ENCODE results near the gene PTPRH.
A peak's percentile ranks its signal among the peaks of the same experiment; 100 is the strongest.
"Not testable (repeated sequence)": the region's sequence is repeated elsewhere in the genome, so short reads cannot be mapped to it uniquely, and the experiment has no call there.

PTPRH gene

DNA sequence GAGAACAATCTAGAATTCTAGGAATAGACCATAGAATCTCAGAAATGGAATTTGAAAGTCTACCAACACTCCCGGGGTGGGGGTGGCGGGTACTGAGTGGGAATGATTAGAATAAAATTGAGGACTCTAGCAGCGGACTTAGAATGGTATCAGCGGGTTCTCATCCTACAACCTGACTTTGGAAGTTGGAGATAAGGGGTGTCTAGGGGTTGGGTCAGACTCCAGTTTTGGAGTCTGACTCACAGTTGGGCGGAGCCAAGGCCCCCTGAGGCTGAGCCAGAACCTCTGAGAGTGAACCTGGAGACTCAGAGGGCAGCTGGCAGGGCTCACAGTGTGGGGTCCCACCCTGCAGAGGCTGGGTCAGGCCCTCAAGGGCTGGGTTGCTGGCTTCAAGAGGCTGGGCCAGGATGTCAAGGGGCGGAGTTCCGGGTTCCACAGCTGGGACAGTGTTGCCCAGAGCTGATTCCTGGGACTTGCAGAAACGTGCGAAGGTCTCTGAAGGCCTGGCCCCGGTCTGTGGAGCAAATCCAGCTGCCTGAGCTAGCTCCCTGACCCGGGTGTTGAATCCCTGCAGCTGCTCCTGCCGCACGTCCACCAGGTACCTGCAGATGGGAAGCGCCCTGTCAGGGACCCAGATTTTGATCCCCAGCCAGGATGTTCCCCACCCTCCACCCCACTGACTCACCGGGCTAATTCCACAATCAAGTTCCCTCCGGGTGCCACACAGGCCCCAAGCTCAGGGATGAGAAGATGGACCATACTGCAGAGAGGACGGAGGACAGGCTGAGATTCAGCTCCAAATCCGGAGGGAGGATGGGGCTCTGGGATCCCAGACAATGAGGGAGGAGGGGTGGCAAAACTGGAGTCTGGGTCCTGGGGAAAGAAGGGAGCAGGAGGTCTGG lies 50.2 kb downstream of the PTPRH start:
- 66 to 72% methylated on average over 18 of the region's 18 CpGs for WGBS, 2 experiments
- no peaks in the 10 kb centered on the region for H3K9me3 ChIP-seq (ENCODE audit: control insufficient read depth, low read length)
- H3K4me3 ChIP-seq (ENCODE audit: insufficient read depth, low read depth, low read length): no peak overlapping the region
- H3K27me3 ChIP-seq (ENCODE audit: control insufficient read depth, insufficient read depth, low read length, poor library complexity, severe bottlenecking): peaks cover 13% of the 10 kb centered on the region
- H3K4me1 ChIP-seq (ENCODE audit: control insufficient read depth, insufficient read depth, low read length): peaks cover 17% of the 10 kb centered on the region
- H3K27ac ChIP-seq (ENCODE audit: insufficient read depth, low read depth, low read length, poor library complexity, severe bottlenecking): no peak overlapping the region
- no peaks in the 10 kb centered on the region for H3K36me3 ChIP-seq (ENCODE audit: control insufficient read depth, insufficient read depth, low read length)

DNA sequence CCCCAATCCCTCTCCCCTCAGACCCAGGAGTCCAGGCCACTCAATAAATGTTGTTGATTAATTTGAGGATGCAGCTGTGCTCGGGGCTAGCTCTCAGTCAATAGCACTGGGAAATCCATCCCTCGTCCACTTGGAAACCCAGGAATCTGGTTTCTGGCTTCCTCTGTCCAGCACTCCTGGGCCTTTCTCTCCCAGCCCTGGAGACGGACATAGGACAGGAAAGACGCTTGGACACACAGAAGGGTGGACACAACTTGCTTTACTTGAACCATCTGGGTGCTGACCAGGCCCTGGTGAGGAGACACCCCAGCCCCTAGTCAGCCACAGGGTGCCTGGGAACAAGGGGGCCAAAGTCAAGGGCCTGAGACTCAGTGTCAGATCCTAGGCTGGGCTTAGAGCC lies 50.9 kb downstream of the PTPRH start:
- Histone ChIP-seq H3K27me3 (ENCODE audit: control insufficient read depth, insufficient read depth, low read length, poor library complexity, severe bottlenecking) (peaks cover 13% of the 10 kb centered on the region), H3K4me1 (ENCODE audit: control insufficient read depth, insufficient read depth, low read length) (peaks cover 17% of the 10 kb centered on the region), H3K36me3 (ENCODE audit: control insufficient read depth, insufficient read depth, low read length) (no peaks in the 10 kb centered on the region), H3K27ac (ENCODE audit: insufficient read depth, low read depth, low read length, poor library complexity, severe bottlenecking) (no peak overlapping the region), H3K4me3 (ENCODE audit: insufficient read depth, low read depth, low read length) (no peak overlapping the region), H3K9me3 (ENCODE audit: control insufficient read depth, low read length) (no peaks in the 10 kb centered on the region)
- WGBS, 2 experiments: 86 to 89% methylated on average over 4 of the region's 4 CpGs

DNA sequence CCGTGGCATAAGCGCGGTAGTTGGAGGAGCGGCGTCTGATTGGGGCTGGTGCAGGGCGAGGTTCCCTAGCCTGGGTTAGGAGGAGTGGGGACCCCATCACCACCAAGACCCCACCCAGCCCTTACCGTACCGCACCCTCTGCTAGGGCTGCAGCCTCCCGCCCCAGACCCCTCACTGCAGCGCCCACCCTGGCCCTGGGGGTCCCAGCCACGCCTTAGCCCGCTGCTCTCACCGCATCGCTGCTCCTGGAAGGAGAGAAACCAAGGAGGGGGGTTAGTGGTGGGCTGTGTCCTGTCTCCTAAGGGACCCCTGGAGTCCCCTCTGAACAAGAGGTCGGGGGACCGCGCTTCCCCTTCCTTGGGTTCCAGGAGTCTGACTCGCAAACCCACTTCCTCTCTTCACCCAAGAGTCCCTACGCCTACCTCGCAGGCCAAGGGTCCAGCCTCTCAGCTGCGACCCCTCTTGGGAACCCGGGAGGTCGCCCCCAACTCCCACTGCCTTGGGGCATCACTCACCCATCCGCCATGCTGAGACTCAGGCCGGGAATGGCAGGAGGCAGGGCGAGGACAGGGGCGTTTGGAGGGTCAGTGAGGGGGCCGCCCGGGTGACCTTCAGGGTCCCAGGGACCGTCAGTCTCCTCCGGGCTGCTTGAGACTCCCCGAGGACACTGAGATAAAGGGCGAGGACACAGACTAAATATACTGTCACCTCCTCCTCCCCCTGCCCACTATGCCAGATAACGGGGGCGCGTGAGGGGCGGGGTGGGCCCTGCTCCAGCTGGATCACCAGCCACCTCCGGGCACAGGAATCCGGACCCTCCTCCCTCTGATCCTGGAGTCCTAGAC lies 52.0 kb downstream of the PTPRH start, which contains the start of gene TNNI3:
TNNI3 (minus strand) TSS at position 669 of the 845 bp plus-strand sequence; CDS start at position 526, 143 bp downstream.
- Histone ChIP-seq H3K27ac (ENCODE audit: insufficient read depth, low read depth, low read length, poor library complexity, severe bottlenecking) (no peak within 1 kb of the TSS), H3K27me3 (ENCODE audit: control insufficient read depth, insufficient read depth, low read length, poor library complexity, severe bottlenecking) (peaks cover 13% of the 10 kb centered on the region), H3K36me3 (ENCODE audit: control insufficient read depth, insufficient read depth, low read length) (no peaks in the 10 kb centered on the region), H3K4me1 (ENCODE audit: control insufficient read depth, insufficient read depth, low read length) (peaks cover 17% of the 10 kb centered on the region), H3K4me3 (ENCODE audit: insufficient read depth, low read depth, low read length) (peak within 1 kb of the TSS; percentile 44), H3K9me3 (ENCODE audit: control insufficient read depth, low read length) (no peaks in the 10 kb centered on the region)
- WGBS, 2 experiments: 83 to 86% methylated on average over 39 of the region's 39 CpGs

DNA sequence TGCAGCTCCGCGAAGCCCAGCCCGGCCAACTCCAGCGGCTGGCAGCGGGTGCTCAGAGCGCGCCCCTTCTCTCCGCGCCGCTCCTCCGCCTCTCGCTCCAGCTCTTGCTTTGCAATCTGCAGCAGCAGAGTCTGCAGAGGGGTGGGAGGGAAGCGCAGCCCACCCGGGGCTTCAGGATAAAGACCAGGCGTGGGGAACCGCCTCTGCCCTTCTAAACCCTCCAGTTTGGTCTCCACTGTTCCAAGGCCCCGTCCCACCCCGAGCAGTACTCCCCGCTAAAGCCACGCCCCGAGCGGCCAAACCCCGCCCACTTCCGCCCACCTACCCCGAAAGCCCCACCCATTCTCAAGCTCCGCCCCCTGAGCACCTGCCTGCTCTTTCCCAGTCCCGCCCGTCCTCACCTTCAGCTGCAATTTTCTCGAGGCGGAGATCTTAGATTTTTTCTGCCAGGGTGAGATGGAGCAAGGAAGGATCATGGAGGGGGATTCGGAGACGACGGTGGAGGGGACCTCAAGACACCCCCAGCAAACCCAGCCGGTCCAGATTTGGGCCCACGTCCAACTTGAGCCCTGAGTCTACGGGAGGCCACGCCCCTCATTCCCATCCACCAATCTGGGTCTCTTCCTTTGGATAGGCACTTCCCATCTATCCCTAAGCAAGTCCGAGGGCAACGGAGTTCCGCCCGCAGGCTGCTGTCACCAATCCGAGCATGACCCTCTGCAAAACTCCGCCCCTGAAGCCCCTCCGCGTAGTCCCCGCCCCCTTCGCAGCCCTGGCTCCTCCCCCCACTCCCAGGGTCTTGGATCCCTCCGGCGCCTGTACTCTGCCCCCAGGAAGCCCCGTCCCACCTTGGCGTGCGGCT lies 52.9 kb downstream of the PTPRH start:
- Histone ChIP-seq H3K27me3 (ENCODE audit: control insufficient read depth, insufficient read depth, low read length, poor library complexity, severe bottlenecking) (peaks cover 6% of the 10 kb centered on the region), H3K9me3 (ENCODE audit: control insufficient read depth, low read length) (no peaks in the 10 kb centered on the region), H3K4me3 (ENCODE audit: insufficient read depth, low read depth, low read length) (peak overlapping the region; percentile 44), H3K27ac (ENCODE audit: insufficient read depth, low read depth, low read length, poor library complexity, severe bottlenecking) (peak overlapping the region; percentile 48), H3K4me1 (ENCODE audit: control insufficient read depth, insufficient read depth, low read length) (peaks cover 17% of the 10 kb centered on the region), H3K36me3 (ENCODE audit: control insufficient read depth, insufficient read depth, low read length) (no peaks in the 10 kb centered on the region)
- 34% methylated on average over 52 of the region's 52 CpGs for WGBS, 2 experiments

DNA sequence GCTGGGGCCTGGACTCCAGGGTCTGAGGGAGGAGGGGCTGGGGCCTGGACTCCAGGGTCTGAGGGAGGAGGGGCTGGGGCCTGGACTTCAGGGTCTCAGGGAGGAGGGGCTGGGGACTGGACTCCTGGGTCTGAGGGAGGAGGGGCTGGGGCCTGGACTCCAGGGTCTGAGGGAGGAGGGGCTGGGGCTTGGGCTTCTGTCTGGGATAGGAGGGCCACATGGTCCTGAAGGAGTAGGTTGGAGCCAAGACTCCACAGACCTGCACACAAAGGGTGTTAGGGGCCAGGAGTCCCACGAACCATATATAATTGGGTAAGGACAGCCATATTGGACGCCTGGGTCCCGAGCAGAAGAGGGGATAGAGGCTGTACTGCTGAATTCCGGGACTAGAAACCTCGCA lies 53.5 kb downstream of the PTPRH start:
- H3K27ac ChIP-seq (ENCODE audit: insufficient read depth, low read depth, low read length, poor library complexity, severe bottlenecking): peak overlapping the region; percentile 48
- not testable (repeated sequence) for H3K9me3 ChIP-seq (ENCODE audit: control insufficient read depth, low read length); H3K36me3 ChIP-seq (ENCODE audit: control insufficient read depth, insufficient read depth, low read length); H3K27me3 ChIP-seq (ENCODE audit: control insufficient read depth, insufficient read depth, low read length, poor library complexity, severe bottlenecking)
- peaks cover 17% of the 10 kb centered on the region for H3K4me1 ChIP-seq (ENCODE audit: control insufficient read depth, insufficient read depth, low read length)
- peak overlapping the region; percentile 44 for H3K4me3 ChIP-seq (ENCODE audit: insufficient read depth, low read depth, low read length)
- 46 to 52% methylated on average over 5 of the region's 5 CpGs for WGBS, 2 experiments

DNA sequence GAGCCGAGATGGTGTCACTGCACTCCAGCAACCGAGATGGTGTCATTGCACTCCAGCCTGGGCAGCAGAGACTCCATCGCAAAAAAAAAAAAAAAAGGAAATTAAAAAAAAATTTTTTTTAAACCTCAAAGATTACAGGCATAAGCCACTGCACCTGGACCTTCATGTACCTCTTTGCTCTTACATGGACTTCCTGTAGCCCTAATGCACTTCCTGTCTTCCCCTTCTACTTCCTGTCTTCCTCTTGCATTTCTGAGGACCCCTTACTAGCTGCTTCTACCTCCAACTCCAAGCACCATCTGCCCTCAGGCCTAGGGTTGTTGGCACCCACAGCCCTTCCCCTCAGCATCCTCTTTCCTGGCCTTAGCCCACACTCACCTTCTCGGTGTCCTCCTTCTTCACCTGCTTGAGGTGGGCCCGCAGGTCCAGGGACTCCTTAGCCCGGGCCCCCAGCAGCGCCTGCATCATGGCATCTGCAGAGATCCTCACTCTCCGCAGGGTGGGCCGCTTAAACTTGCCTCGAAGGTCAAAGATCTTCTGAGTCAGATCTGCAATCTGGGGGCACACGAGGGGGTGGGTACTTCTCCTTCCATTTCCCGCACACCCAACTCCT lies 55.5 kb downstream of the PTPRH start:
- no peaks in the 10 kb centered on the region for H3K9me3 ChIP-seq (ENCODE audit: control insufficient read depth, low read length)
- no peak overlapping the region for H3K27ac ChIP-seq (ENCODE audit: insufficient read depth, low read depth, low read length, poor library complexity, severe bottlenecking)
- no peaks in the 10 kb centered on the region for H3K36me3 ChIP-seq (ENCODE audit: control insufficient read depth, insufficient read depth, low read length)
- H3K4me3 ChIP-seq (ENCODE audit: insufficient read depth, low read depth, low read length): no peak overlapping the region
- H3K4me1 ChIP-seq (ENCODE audit: control insufficient read depth, insufficient read depth, low read length): peaks cover 7% of the 10 kb centered on the region
- H3K27me3 ChIP-seq (ENCODE audit: control insufficient read depth, insufficient read depth, low read length, poor library complexity, severe bottlenecking): no peaks in the 10 kb centered on the region
- 91 to 92% methylated on average over 11 to 12 of the region's 12 CpGs for WGBS, 2 experiments

DNA sequence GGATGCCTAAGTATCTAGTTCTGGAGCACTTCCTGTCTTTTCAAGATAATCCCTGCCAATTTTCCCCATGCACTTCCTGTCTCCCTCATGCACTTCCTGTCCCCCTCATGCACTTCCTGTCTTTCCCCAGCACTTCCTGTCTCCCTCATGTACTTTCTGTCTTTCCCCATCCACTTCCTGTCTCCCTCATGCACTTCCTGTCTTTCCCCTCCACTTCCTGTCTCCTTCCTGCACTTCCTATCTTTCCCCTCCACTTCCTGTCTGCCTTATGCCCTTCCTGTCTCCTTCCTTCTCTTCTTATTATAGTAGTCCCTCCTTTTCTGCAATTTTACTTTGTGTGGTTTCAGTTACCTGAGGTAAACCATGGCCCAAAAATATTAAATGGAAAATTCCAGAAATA lies 57.3 kb downstream of the PTPRH start:
- Histone ChIP-seq H3K4me1 (ENCODE audit: control insufficient read depth, insufficient read depth, low read length) (peaks cover 14% of the 10 kb centered on the region), H3K36me3 (ENCODE audit: control insufficient read depth, insufficient read depth, low read length) (no peaks in the 10 kb centered on the region), H3K4me3 (ENCODE audit: insufficient read depth, low read depth, low read length) (no peak overlapping the region), H3K9me3 (ENCODE audit: control insufficient read depth, low read length) (no peaks in the 10 kb centered on the region), H3K27me3 (ENCODE audit: control insufficient read depth, insufficient read depth, low read length, poor library complexity, severe bottlenecking) (no peaks in the 10 kb centered on the region), H3K27ac (ENCODE audit: insufficient read depth, low read depth, low read length, poor library complexity, severe bottlenecking) (no peak overlapping the region)

DNA sequence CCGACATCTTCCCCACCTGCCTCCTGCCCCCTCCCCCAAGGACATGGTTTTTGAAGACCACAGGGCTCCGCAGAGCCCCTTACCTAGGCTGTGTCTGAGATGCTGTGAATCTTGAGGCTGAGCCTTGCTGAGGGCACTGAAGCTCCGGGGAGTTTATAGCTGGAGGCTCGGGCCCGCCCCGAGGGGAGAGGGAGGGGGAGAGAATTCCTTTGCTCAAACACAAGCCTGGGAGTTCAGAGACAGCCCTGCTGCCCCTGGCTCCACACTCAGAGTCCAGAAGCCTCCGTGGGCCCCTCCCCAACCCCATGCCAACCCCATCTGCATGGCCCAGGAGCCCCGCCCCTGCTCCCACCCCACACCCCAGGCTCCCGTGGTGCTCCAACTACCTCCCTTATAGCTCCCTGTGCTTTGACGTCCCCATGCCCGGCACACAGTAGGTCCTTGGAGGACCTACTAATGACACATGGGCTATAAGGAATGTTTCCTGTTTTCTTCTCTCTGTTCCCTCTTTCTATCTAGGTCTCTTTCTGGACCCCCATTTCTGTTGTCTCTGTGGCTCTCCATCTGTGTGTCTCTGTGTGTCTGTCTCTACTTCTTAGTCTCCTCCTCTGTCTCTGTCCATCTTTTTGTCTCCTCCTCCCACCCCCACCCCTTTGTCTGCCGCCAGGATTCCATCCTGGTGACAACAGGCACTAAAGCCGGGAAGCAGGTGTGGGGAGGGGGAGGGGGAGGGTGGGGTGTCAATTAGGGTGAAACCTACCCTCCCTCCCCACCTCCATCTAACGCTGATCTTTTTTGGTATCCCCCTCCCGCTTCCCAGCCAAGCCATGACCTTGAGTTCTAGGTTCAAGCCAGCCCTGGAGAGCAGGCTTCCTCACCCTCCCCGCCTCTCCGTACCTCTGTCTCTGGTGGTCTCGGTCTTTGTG lies 60.0 kb downstream of the PTPRH start, which contains the start of gene TNNT1:
TNNT1 (minus strand) TSS at position 129 of the 926 bp plus-strand sequence. CDS start 2,049 bp downstream, outside the sequence.
- peaks cover 14% of the 10 kb centered on the region for H3K4me1 ChIP-seq (ENCODE audit: control insufficient read depth, insufficient read depth, low read length)
- H3K9me3 ChIP-seq (ENCODE audit: control insufficient read depth, low read length): no peaks in the 10 kb centered on the region
- peak within 1 kb of the TSS; percentile 32 for H3K27ac ChIP-seq (ENCODE audit: insufficient read depth, low read depth, low read length, poor library complexity, severe bottlenecking)
- H3K36me3 ChIP-seq (ENCODE audit: control insufficient read depth, insufficient read depth, low read length): peaks cover 3% of the 10 kb centered on the region
- no peaks in the 10 kb centered on the region for H3K27me3 ChIP-seq (ENCODE audit: control insufficient read depth, insufficient read depth, low read length, poor library complexity, severe bottlenecking)
- 8 to 10% methylated on average over 15 to 16 of the region's 18 CpGs for WGBS, 2 experiments
- peak within 1 kb of the TSS; percentile 23 for H3K4me3 ChIP-seq (ENCODE audit: insufficient read depth, low read depth, low read length)
